ENCODE data around the gene TSEN2. TPM values are rescaled to one million over a fixed set of nuclear protein-coding genes. Genes with fewer than 3 reads are reported as not detected.

TSEN2 gene
- total RNA-seq, 2 experiments from 2014 or later, result 33.2 to 41.4 TPM

- POLR2A ChIA-PET, result interaction anchor here (0.6 kb wide), 1 partner anchor 288 kb away, joined by 3 read pairs; no protein-coding TSS in a partner anchor
Observed at GRCh38 chr3:12489832-12490231, 5.6 kb downstream of the TSEN2 start.

GRCh38 chr3:12490547-12490946 lies 6.3 kb downstream of the TSEN2 start:
- Histone ChIP-seq H3K4me2 (ENCODE audit: low read length) (no peak overlapping the region), H3K36me3 (ENCODE audit: insufficient read depth, low read length) (peaks cover 90% of the 10 kb centered on the region), H3K4me3 (ENCODE audit: low read depth, low read length, poor library complexity, severe bottlenecking) (no peak overlapping the region), H3K9me2 (ENCODE audit: insufficient read depth, low read length) (no peaks in the 10 kb centered on the region), H3K79me2 (ENCODE audit: insufficient read depth, low read depth, low read length) (peaks cover 30% of the 10 kb centered on the region), H4K20me1 (ENCODE audit: insufficient read depth, low read length) (0 out of 2 replicates have a peak, but pooled peaks cover 3% of the 10 kb centered on the region), H3K4me1 (ENCODE audit: insufficient read depth, low read length, poor library complexity, severe bottlenecking) (peaks cover 8% of the 10 kb centered on the region), H3K27ac (ENCODE audit: low read depth, low read length, poor library complexity, severe bottlenecking) (no peak overlapping the region), H3K9me3 (ENCODE audit: low read length) (no peaks in the 10 kb centered on the region), H2AFZ (ENCODE audit: low read length) (no peak overlapping the region)
- intact Hi-C loops (cut with micrococcal nuclease; ENCODE audit: unreplicated experiment), result no loop called here
- POLR2A ChIA-PET, result no interaction called here
- no TSS peak for BruUV-seq (replicated peaks)
- CTCF ChIA-PET (ENCODE audit: unreplicated experiment), result no interaction called here
- DNase-seq (ENCODE audit: low spot score), result no peak
- TF ChIP-seq EZH2phosphoT487 (IDR thresholded peaks at IDR 0.05; ENCODE audit: borderline replicate concordance, low read depth, low read length) (no peak), CTCF (conservative IDR thresholded peaks at IDR 0.05; ENCODE audit: low read length) (no peak)

More at GRCh38 chr3:12489832-12490231, 5.6 kb downstream of the TSEN2 start:
- BruUV-seq (replicated peaks), result no TSS peak
- CTCF ChIA-PET (ENCODE audit: unreplicated experiment), result interaction anchor here (0.6 kb wide), 1 partner anchor 159 kb away, joined by 3 read pairs; no protein-coding TSS in a partner anchor
- no peak overlapping the region for H3K4me2 ChIP-seq (ENCODE audit: low read length)
- H4K20me1 ChIP-seq (ENCODE audit: insufficient read depth, low read length), result 0 out of 2 replicates have a peak, but pooled peaks cover 3% of the 10 kb centered on the region
- H3K4me1 ChIP-seq (ENCODE audit: insufficient read depth, low read length, poor library complexity, severe bottlenecking), result peaks cover 11% of the 10 kb centered on the region
- H3K9me3 ChIP-seq (ENCODE audit: low read length), result no peaks in the 10 kb centered on the region
- DNase-seq (ENCODE audit: low spot score), result no peak
- TF ChIP-seq EZH2phosphoT487 (IDR thresholded peaks at IDR 0.05; ENCODE audit: borderline replicate concordance, low read depth, low read length) (no peak), CTCF (conservative IDR thresholded peaks at IDR 0.05; ENCODE audit: low read length) (no peak)
- H3K79me2 ChIP-seq (ENCODE audit: insufficient read depth, low read depth, low read length), result peaks cover 38% of the 10 kb centered on the region
- intact Hi-C loops (cut with micrococcal nuclease; ENCODE audit: unreplicated experiment), result loop anchor here (10.0 kb wide), 2 partner anchors 215 to 1115 kb away; no protein-coding TSS in a partner anchor
- no peak overlapping the region for H2AFZ ChIP-seq (ENCODE audit: low read length)
- peaks cover 84% of the 10 kb centered on the region for H3K36me3 ChIP-seq (ENCODE audit: insufficient read depth, low read length)
- no peak overlapping the region for H3K4me3 ChIP-seq (ENCODE audit: low read depth, low read length, poor library complexity, severe bottlenecking)
- no peaks in the 10 kb centered on the region for H3K9me2 ChIP-seq (ENCODE audit: insufficient read depth, low read length)
- no peak overlapping the region for H3K27ac ChIP-seq (ENCODE audit: low read depth, low read length, poor library complexity, severe bottlenecking)

DNA sequence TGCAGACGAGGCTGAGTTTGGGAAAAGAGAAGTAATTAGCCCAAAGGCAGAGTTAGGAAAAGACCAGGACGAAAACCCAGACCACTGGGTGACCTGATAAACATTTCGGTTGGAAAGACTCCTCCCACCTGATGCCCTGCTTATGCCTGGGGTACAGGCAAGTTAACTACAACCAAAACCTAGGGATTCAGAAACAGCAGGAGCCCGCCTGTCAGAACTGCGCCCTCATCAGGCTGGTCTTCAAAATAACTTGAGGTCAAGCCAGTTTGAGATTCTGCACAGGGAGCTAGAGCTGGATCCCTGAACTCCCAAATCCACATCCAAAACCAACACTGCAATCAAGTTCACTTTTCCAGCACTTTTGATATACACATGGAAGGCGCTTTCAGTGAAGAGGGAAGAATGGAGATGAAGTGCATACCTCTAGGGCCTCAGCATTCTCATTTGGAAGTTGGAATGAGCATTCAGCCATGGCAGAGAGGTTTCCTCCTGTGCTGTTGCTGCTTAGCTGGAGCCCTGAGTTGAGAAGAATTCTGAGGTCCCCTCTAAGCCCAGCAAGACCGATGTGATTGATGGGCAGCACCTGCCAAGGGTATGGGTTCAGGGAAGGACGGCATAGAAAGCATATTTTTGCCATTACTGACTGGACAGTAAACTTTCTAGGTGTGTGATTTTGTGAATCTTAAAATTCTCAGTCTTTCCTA lies 11.6 kb downstream of the TSEN2 start:
- CTCF ChIA-PET (ENCODE audit: unreplicated experiment), result no interaction called here
- Histone ChIP-seq H3K27ac (ENCODE audit: low read depth, low read length, poor library complexity, severe bottlenecking) (no peak overlapping the region), H3K4me1 (ENCODE audit: insufficient read depth, low read length, poor library complexity, severe bottlenecking) (no peaks in the 10 kb centered on the region), H3K79me2 (ENCODE audit: insufficient read depth, low read depth, low read length) (no peaks in the 10 kb centered on the region), H3K36me3 (ENCODE audit: insufficient read depth, low read length) (peaks cover 95% of the 10 kb centered on the region), H3K9me3 (ENCODE audit: low read length) (no peaks in the 10 kb centered on the region), H4K20me1 (ENCODE audit: insufficient read depth, low read length) (no peaks in the 10 kb centered on the region), H3K4me3 (ENCODE audit: low read depth, low read length, poor library complexity, severe bottlenecking) (no peak overlapping the region), H2AFZ (ENCODE audit: low read length) (no peak overlapping the region), H3K9me2 (ENCODE audit: insufficient read depth, low read length) (no peaks in the 10 kb centered on the region), H3K4me2 (ENCODE audit: low read length) (no peak overlapping the region)
- POLR2A ChIA-PET, result interaction anchor here (0.5 to 0.6 kb wide), 3 partner anchors 24 to 359 kb away, joined by 3 to 7 read pairs (median 3); no protein-coding TSS in a partner anchor
- TF ChIP-seq CTCF (conservative IDR thresholded peaks at IDR 0.05; ENCODE audit: low read length) (peak; percentile 65), EZH2phosphoT487 (IDR thresholded peaks at IDR 0.05; ENCODE audit: borderline replicate concordance, low read depth, low read length) (no peak)
- BruUV-seq (replicated peaks), result no TSS peak
- intact Hi-C loops (cut with micrococcal nuclease; ENCODE audit: unreplicated experiment), result loop anchor here (5.0 kb wide), 1 partner anchor 166 kb away; the partner anchor contains the start of gene RAF1
- no peak for DNase-seq (ENCODE audit: low spot score)
